Astrocyte (in vitro differentiated cells and primary cell): ENCODE measurements around the gene HSPA2.
"Not testable (repeated sequence)": the region's sequence is repeated elsewhere in the genome, so short reads cannot be mapped to it uniquely, and the experiment has no call there.

Source experiments
- EZH2 ChIP-seq: IDR thresholded peaks from 2 replicates; pipeline ENCODE4 v1.6.1; 2012; ENCODE audit warnings: mild to moderate bottlenecking, low read length, inconsistent platforms; ENCODE audit not compliant: insufficient read depth
- TF ChIP-seq, protein P1 (sequence below): IDR thresholded peaks from 2 replicates; pipeline ENCODE4 v1.5.1; 2011; ENCODE audit warnings: low read depth, mild to moderate bottlenecking, inconsistent platforms, low read length, moderate library complexity; ENCODE audit not compliant: insufficient read depth

DNA sequence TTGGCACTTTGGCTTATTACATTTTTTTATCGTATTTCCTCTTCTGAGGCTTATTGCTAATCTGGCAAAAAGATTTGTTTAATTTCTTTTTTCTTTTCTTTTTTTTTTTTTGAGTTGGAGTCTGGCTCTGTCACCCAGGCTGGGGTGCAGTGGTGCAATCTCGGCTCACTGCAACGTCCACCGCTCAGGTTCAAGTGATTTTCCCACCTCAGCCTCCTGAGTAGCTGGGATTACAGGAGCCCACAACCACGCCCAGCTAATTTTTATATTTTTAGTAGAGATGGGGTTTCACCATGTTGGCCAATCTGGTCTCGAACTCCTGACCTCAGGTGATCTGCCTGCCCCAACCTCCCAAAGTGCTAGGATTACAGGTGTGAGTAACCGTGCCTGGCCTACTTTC is 29.1 kb downstream of the HSPA2 start:
- TF ChIP-seq, protein P1, sequence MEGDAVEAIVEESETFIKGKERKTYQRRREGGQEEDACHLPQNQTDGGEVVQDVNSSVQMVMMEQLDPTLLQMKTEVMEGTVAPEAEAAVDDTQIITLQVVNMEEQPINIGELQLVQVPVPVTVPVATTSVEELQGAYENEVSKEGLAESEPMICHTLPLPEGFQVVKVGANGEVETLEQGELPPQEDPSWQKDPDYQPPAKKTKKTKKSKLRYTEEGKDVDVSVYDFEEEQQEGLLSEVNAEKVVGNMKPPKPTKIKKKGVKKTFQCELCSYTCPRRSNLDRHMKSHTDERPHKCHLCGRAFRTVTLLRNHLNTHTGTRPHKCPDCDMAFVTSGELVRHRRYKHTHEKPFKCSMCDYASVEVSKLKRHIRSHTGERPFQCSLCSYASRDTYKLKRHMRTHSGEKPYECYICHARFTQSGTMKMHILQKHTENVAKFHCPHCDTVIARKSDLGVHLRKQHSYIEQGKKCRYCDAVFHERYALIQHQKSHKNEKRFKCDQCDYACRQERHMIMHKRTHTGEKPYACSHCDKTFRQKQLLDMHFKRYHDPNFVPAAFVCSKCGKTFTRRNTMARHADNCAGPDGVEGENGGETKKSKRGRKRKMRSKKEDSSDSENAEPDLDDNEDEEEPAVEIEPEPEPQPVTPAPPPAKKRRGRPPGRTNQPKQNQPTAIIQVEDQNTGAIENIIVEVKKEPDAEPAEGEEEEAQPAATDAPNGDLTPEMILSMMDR: not testable (repeated sequence)
- TF ChIP-seq EZH2: not testable (repeated sequence)
